Measurements from ENCODE around the gene ZFAND6. TPM values are rescaled to one million over a fixed set of nuclear protein-coding genes. Genes with fewer than 3 reads are reported as not detected.

Gene ZFAND6
- total RNA-seq, 2 donors from 2014 or later: 103 to 167 TPM

DNA sequence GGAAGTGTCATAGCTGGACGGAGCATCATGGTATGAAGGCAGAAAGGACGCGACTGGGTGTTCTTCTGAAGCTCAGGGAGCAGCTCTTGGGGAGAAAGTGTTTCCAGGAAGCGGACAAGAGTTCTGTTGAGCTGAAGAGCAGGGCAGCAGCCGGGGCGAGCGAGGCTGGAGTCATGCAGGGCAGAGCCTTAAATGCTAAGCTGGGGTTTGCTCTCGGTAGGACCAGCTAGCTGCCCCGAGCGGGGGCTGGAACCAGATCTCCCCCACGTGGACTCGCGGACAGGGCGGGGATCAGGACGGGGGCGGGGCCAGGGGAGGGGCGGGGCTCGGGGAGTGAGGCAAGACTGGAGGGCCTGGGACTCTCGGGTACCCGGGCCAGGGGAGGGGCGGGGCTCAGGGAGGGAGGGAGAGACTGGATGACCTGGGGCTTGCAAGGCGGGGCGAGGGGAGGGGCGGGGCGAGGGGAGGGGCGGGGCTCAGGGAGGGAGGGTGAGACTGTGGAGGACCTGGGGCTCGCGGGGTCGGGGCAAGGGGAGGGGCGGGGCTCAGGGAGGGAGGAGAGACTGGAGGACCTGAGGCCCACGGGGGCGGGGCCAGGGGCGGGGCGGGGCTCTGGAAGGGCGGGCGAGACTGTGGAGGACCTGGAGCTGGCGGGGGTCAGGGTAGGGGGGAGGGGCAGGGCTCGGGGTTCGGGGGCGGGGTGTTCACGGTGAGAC is 92.9 kb downstream of the ZFAND6 start:
- H3K4me1 ChIP-seq (replicated peaks): peaks cover 8% of the 10 kb centered on the region
- H3K9me3 ChIP-seq: no peaks in the 10 kb centered on the region
- peak overlapping the region; percentile 61 to 63 for H3K4me3 ChIP-seq
- intact Hi-C loops (cut with DNase I): loop anchor here (1.0 to 2.0 kb wide), 2 partner anchors 93 to 230 kb away; partner anchors contain the start of gene ZFAND6
- no peaks in the 10 kb centered on the region for H3K36me3 ChIP-seq
- peak overlapping the region; percentile 86 to 88 for H3K27ac ChIP-seq
- no peaks in the 10 kb centered on the region for H3K27me3 ChIP-seq (replicated peaks; ENCODE audit: insufficient read depth)
- under 1% methylated on average over 14 of the region's 41 CpGs for WGBS
- DNase-seq (ENCODE audit: low spot score): peak; percentile 93
- no peak for TF ChIP-seq POLR2A (IDR thresholded peaks at IDR 0.05)
- no peak for TF ChIP-seq POLR2AphosphoS5 (IDR thresholded peaks at IDR 0.05)
- no peak for TF ChIP-seq CTCF (IDR thresholded peaks at IDR 0.05)

DNA sequence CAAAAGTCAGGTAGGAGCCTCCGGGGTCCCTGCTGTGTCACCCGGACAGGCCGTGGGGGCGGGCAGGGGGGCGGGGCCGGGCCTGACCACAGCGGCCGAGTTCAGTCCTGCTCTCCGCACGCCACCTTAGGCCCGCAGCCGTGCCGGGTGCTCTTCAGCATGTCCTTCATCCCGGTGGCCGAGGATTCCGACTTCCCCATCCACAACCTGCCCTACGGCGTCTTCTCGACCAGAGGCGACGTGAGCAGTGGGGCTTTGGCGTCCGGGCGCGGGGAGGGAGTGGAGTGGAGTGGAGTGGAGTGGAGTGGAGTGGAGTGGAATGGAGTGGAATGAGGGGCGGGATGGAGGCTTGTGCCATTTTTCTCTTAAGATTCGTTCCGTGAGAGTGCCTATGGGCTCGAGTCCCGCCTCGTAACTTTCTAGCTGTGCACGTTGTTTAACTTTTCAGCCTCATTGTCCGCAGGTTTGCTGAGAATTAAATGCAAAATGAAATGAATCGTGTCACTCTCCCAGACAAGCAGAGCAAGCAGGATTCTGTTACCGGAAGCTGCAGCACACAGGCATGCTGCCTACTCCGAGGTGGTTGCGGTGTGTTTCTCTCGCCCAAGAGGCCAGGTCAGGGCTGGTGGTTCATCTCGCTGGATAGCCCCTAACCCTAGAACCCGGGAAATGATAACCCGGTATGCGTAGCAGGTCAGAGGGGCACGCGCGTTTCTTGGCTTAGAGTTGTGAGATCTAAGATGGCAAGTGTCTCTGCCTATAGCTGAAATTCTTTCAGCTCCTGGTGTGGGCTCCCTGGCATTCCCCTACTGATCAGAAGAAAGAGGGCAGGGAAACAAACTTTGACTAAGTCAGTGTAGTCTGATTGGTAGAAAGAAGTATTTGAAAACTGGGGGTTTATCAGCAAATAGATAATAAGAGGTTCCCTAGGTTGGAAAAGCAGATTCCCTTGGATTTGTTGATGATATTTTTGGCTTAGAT is 93.7 kb downstream of the ZFAND6 start, which contains the start of gene FAH:
Gene FAH (plus strand): TSS at position 104 of the 981 bp plus-strand sequence. CDS start 56 bp downstream, at position 160.
- TF ChIP-seq POLR2A (IDR thresholded peaks at IDR 0.05) (peak; percentile 37), POLR2AphosphoS5 (IDR thresholded peaks at IDR 0.05) (peak; percentile 8), CTCF (IDR thresholded peaks at IDR 0.05) (no peak)
- H3K36me3 ChIP-seq: no peaks in the 10 kb centered on the region
- peak within 1 kb of the TSS; percentile 61 to 63 for H3K4me3 ChIP-seq
- H3K27me3 ChIP-seq (replicated peaks; ENCODE audit: insufficient read depth): no peaks in the 10 kb centered on the region
- WGBS: 1% methylated on average over 45 of the region's 45 CpGs
- intact Hi-C loops (cut with DNase I): loop anchor here (1.0 to 2.0 kb wide), 2 partner anchors 94 to 230 kb away; partner anchors contain the start of gene ZFAND6
- no peak for DNase-seq (ENCODE audit: low spot score)
- H3K27ac ChIP-seq: peak within 1 kb of the TSS; percentile 86 to 88
- H3K9me3 ChIP-seq: no peaks in the 10 kb centered on the region
- H3K4me1 ChIP-seq (replicated peaks): peaks cover 8% of the 10 kb centered on the region

DNA sequence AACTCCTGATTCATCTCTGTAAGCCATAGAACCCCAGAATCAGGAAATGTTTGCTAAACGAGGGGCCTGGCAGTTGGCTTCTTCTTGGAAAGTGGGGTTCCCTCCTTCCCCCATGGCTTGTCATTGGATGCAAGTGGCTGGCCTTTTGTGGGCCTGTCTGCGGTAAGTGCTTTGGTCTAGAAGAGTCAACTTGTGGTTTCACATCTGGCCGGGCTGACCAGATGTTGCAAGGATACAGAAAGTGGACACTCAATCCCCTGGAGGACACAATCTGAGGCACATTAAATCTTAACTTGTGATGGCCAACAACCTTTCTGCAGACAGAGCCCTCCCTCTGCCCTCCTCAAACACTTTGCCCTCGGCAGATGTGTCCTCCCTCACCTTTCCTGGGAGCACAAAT is 94.4 kb downstream of the ZFAND6 start:
- 82% methylated on average over 4 of the region's 4 CpGs for WGBS
- Histone ChIP-seq H3K4me1 (replicated peaks) (peaks cover 7% of the 10 kb centered on the region), H3K36me3 (no peaks in the 10 kb centered on the region), H3K4me3 (no peak overlapping the region), H3K9me3 (no peaks in the 10 kb centered on the region), H3K27me3 (replicated peaks; ENCODE audit: insufficient read depth) (no peaks in the 10 kb centered on the region), H3K27ac (no peak overlapping the region)
- TF ChIP-seq CTCF (IDR thresholded peaks at IDR 0.05) (no peak), POLR2AphosphoS5 (IDR thresholded peaks at IDR 0.05) (no peak), POLR2A (IDR thresholded peaks at IDR 0.05) (no peak)
- DNase-seq (ENCODE audit: low spot score): no peak
- intact Hi-C loops (cut with DNase I): loop anchor here (2.0 kb wide), 1 partner anchor 231 kb away; no protein-coding TSS in a partner anchor

GRCh38 chr15:80154336-80154735 is 94.9 kb downstream of the ZFAND6 start:
- H3K9me3 ChIP-seq: no peaks in the 10 kb centered on the region
- no peak overlapping the region for H3K4me3 ChIP-seq
- H3K4me1 ChIP-seq (replicated peaks): peaks cover 3% of the 10 kb centered on the region
- H3K27me3 ChIP-seq (replicated peaks; ENCODE audit: insufficient read depth): no peaks in the 10 kb centered on the region
- H3K36me3 ChIP-seq: no peaks in the 10 kb centered on the region
- no peak for DNase-seq (ENCODE audit: low spot score)
- no peak for TF ChIP-seq CTCF (IDR thresholded peaks at IDR 0.05)
- 85% methylated on average over 6 of the region's 6 CpGs for WGBS
- H3K27ac ChIP-seq: no peak overlapping the region
- intact Hi-C loops (cut with DNase I): no loop called here

Data from prostate gland (tissue), 2 donors.